Panc1 (cell line): ENCODE results near the gene CCDC74B. TPM values are rescaled to one million over a fixed set of nuclear protein-coding genes. Genes with fewer than 3 reads are reported as not detected.
A peak's percentile ranks its signal among the peaks of the same experiment; 100 is the strongest.
"Not testable (repeated sequence)": the region's sequence is repeated elsewhere in the genome, so short reads cannot be mapped to it uniquely, and the experiment has no call there.

Experiments used
- ATAC-seq: fragments of 200-7000 bp; cut with Tn5 transposase; 2 replicates; pipeline ENCODE4 v1.9.1; 2020; ENCODE audit warnings: mild to moderate bottlenecking, moderate library complexity
- BruUV-seq: library from RNA; stranded (reverse); fragments of 400-500 nt; replicated peaks from 2 replicates; lab custom pipeline; 2021; lab: Mats Ljungman, UMichigan
- CTCF ChIA-PET: fragments of 300-600 bp; sonication (Branson Sonifier 250); formaldehyde crosslinking; loops from one replicate; lab custom pipeline; 2022; ENCODE audit warnings: antibody characterized with exemption; lab: Charles Lee
- POLR2A ChIA-PET: fragments of 300-600 bp; sonication (Branson Sonifier 250); formaldehyde crosslinking; loops from one replicate; lab custom pipeline; 2022; ENCODE audit warnings: antibody characterized with exemption; lab: Charles Lee
- DNase-seq: peaks from one replicate; pipeline ENCODE4 v3.0.0-alpha.2; 2010; ENCODE audit warnings: low read depth, low spot score
- H3K27ac ChIP-seq: 2 replicates; pipeline ENCODE4 v1.5.1; 2011; ENCODE audit warnings: mild to moderate bottlenecking, low read length, inconsistent platforms
- H3K27me3 ChIP-seq: fragments of 200-500 bp; sonication (Bioruptor generic); 2 replicates; pipeline ENCODE4 v1.6.0; 2014; ENCODE audit warnings: low read length, inconsistent platforms; ENCODE audit not compliant: control insufficient read depth, insufficient read depth
- H3K36me3 ChIP-seq: fragments of 200-500 bp; sonication (Bioruptor generic); 2 replicates; pipeline ENCODE4 v1.5.1; 2014; ENCODE audit warnings: inconsistent platforms, mild to moderate bottlenecking, low read length, moderate library complexity; ENCODE audit not compliant: control insufficient read depth, insufficient read depth
- H3K4me1 ChIP-seq: 2 replicates; pipeline ENCODE4 v1.5.1; 2011; ENCODE audit warnings: inconsistent platforms, mild to moderate bottlenecking, low read length, moderate library complexity; ENCODE audit not compliant: control insufficient read depth, insufficient read depth
- H3K4me3 ChIP-seq, 2 experiments: 2 replicates each; pipeline ENCODE4 v1.5.1; 2011 to 2012; ENCODE audit warnings: low read depth in 2 of 2, low read length in 2 of 2, mild to moderate bottlenecking in 2 of 2, inconsistent platforms in 1 of 2, moderate library complexity in 1 of 2
- H3K9me3 ChIP-seq: fragments of 200-500 bp; sonication (Bioruptor generic); 2 replicates; pipeline ENCODE4 v1.5.1; 2014; ENCODE audit warnings: low read depth, mild to moderate bottlenecking, inconsistent platforms, low read length, moderate library complexity; ENCODE audit not compliant: control insufficient read depth, insufficient read depth
- POLR2AphosphoS5 ChIP-seq: IDR thresholded peaks from 2 replicates; pipeline ENCODE4 v1.6.1; 2012; ENCODE audit warnings: mild to moderate bottlenecking, low read depth, low read length, moderate library complexity
- SIN3A ChIP-seq: IDR thresholded peaks from 2 replicates; pipeline ENCODE4 v1.6.1; 2012; ENCODE audit warnings: low read depth, mild to moderate bottlenecking, low read length, moderate library complexity, borderline replicate concordance; ENCODE audit not compliant: insufficient read depth
- TCF7L2 ChIP-seq: IDR thresholded peaks from 2 replicates; pipeline ENCODE4 v1.6.1; 2011; ENCODE audit warnings: mild to moderate bottlenecking, low read depth, low read length, inconsistent platforms
- in situ Hi-C: cut with HindIII; loops from 2 replicates; pipeline ENCODE4 v1.10.0; 2016; ENCODE audit warnings: low sequenced_read_pairs, low pct_unique_long_range_greater_than_20kb
- intact Hi-C: fragments of 100-400 bp; cut with micrococcal nuclease; formaldehyde crosslinking; loops from one replicate; pipeline ENCODE4 v1.10.0; 2022; ENCODE audit not compliant: unreplicated experiment
- total RNA-seq: library from RNA; stranded (reverse); gene quantifications from one replicate; pipeline ENCODE4 v1.2.1, GENCODE V29; 2021; ENCODE audit not compliant: unreplicated experiment
- TF ChIP-seq, protein P1 (sequence below), 2 experiments: IDR thresholded peaks; 2 replicates each; pipeline ENCODE4 v1.6.1; 2011 to 2012; ENCODE audit warnings: low read depth in 2 of 2, control low read depth in 1 of 2, low read length in 1 of 2, mild to moderate bottlenecking in 1 of 2, moderate library complexity in 1 of 2; ENCODE audit not compliant: insufficient read depth in 1 of 2
- TF ChIP-seq, protein P2 (sequence below): fragments of 450-650 bp; IDR thresholded peaks from 2 replicates; pipeline ENCODE4 v1.5.1; 2017; ENCODE audit warnings: mild to moderate bottlenecking

CCDC74B gene
- total RNA-seq, 1 experiment from 2014 or later: 9.8 TPM

DNA sequence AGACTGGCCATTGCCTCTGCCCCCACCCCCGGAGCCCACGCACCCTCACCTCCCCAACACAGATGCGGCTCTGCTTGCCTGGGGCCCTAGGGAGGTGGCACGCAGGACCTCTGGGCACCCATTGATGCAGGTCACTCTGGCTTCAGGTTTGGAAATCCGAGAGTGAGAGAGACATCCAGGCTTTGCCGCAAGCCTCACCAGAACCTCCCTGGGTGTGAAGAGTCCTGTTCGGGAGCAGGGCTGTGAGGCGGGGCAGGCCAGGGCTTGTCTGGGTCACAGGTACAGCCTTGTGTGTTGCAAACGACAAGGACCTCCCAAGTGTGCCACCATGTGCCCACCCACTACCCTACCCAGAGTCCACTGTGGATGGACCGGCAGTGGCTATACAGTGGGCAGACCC, 8.4 kb downstream of the CCDC74B start:
- in situ Hi-C loops, H3K27ac ChIP-seq, POLR2A ChIA-PET: not testable (repeated sequence)

DNA sequence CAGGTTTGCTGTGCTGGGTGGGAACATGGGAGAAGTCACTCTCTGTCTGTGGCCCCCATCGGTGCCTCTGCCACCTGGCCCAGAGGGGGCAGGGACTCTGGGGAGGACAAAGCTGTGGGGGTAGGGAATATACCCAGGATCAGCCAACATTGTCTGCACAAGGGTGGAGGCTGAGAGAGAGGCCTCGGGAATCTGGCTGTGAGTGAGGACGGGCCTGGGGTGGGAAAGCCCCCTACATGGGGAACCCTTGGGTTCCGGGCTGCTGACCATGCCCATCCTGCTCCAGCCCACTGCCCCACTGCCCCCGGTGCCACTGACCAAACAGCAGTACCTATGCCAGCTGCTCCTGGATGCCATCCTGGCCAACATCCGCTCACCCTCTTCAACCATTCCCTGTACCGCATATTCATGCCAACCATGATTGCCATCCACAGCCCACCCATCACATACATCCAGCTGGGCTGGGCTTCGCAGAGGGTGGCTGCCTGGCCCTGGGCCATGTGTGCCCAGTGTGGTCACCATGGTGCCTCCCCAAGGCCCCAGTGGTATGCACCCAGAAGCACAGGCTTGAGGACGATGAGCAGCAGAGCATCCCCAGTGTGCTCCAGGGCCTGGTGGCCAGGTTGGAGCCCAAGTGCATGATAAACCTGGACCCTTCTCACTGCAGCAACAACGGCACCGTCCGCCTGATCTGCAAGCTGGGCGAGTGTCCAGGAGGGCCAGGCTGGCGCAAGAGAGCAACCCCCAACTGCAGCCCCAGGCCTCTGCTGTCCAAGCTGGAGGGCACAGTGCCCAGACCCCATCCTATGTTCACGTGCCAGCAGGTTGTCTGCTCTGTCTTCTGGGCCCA, 9.0 kb downstream of the CCDC74B start:
- H3K9me3 ChIP-seq: no peaks in the 10 kb centered on the region
- H3K27ac ChIP-seq: no peak overlapping the region
- intact Hi-C loops: no loop called here
- no TSS peak for BruUV-seq
- no peaks in the 10 kb centered on the region for H3K36me3 ChIP-seq
- H3K4me3 ChIP-seq: no peak overlapping the region
- in situ Hi-C loops: no loop called here
- DNase-seq (no peak), ATAC-seq (no peak)
- CTCF ChIA-PET: no interaction called here
- no peaks in the 10 kb centered on the region for H3K4me1 ChIP-seq
- TF ChIP-seq, protein P1, sequence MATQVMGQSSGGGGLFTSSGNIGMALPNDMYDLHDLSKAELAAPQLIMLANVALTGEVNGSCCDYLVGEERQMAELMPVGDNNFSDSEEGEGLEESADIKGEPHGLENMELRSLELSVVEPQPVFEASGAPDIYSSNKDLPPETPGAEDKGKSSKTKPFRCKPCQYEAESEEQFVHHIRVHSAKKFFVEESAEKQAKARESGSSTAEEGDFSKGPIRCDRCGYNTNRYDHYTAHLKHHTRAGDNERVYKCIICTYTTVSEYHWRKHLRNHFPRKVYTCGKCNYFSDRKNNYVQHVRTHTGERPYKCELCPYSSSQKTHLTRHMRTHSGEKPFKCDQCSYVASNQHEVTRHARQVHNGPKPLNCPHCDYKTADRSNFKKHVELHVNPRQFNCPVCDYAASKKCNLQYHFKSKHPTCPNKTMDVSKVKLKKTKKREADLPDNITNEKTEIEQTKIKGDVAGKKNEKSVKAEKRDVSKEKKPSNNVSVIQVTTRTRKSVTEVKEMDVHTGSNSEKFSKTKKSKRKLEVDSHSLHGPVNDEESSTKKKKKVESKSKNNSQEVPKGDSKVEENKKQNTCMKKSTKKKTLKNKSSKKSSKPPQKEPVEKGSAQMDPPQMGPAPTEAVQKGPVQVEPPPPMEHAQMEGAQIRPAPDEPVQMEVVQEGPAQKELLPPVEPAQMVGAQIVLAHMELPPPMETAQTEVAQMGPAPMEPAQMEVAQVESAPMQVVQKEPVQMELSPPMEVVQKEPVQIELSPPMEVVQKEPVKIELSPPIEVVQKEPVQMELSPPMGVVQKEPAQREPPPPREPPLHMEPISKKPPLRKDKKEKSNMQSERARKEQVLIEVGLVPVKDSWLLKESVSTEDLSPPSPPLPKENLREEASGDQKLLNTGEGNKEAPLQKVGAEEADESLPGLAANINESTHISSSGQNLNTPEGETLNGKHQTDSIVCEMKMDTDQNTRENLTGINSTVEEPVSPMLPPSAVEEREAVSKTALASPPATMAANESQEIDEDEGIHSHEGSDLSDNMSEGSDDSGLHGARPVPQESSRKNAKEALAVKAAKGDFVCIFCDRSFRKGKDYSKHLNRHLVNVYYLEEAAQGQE (IDR thresholded peaks at IDR 0.05; ENCODE audit: insufficient read depth in 1 of 2, low read depth in 2 of 2, low read length in 1 of 2): no peak
- TF ChIP-seq TCF7L2 (no peak), POLR2AphosphoS5 (no peak), SIN3A (no peak)
- TF ChIP-seq, protein P2, sequence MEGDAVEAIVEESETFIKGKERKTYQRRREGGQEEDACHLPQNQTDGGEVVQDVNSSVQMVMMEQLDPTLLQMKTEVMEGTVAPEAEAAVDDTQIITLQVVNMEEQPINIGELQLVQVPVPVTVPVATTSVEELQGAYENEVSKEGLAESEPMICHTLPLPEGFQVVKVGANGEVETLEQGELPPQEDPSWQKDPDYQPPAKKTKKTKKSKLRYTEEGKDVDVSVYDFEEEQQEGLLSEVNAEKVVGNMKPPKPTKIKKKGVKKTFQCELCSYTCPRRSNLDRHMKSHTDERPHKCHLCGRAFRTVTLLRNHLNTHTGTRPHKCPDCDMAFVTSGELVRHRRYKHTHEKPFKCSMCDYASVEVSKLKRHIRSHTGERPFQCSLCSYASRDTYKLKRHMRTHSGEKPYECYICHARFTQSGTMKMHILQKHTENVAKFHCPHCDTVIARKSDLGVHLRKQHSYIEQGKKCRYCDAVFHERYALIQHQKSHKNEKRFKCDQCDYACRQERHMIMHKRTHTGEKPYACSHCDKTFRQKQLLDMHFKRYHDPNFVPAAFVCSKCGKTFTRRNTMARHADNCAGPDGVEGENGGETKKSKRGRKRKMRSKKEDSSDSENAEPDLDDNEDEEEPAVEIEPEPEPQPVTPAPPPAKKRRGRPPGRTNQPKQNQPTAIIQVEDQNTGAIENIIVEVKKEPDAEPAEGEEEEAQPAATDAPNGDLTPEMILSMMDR: no peak
- POLR2A ChIA-PET: no interaction called here
- H3K27me3 ChIP-seq: no peaks in the 10 kb centered on the region

More for the DNA sequence above, 8.4 kb downstream of the CCDC74B start:
- CTCF ChIA-PET, BruUV-seq, H3K4me1 ChIP-seq, DNase-seq, H3K4me3 ChIP-seq, H3K9me3 ChIP-seq, H3K27me3 ChIP-seq, intact Hi-C loops, ATAC-seq, H3K36me3 ChIP-seq: not testable (repeated sequence)

DNA sequence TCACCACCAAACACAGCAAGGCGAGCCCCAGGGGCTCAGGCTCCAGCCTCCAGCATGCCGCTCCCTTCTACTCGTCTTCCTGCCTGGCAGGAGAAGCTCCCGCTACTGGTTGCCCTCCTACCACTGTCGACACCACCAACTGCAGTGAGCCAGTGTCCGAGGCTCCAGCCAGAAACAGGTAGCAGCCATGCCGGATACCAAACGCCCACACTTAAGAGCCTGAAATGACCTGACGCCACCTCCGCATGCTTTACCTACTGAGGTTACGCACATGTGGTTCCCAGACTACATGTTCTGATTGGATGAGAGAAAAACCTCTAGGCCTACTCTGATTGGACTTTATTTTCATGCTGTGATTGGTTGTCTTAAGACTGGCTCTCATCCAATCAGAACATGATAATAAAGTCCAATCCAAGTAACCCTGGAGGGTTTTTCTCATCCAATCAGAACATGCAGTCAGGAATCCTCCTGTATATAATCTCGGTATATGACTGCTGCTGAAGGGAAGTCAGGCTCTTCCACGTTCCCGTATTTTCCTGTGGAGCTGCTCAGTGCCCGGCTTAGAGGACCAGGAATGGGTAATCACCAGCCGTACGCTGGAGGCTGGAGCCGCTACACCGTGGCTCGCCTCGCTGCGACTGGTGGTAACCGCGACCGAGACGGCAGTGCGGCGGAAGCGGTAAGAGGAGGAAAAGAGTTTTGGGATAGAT, 15.6 kb downstream of the CCDC74B start, which contains the start of gene POTEF:
TSS of gene POTEF (minus strand) at position 103 of the 710 bp plus-strand sequence. CDS start 8,707 bp downstream, outside the sequence.
- H3K36me3 ChIP-seq, intact Hi-C loops, CTCF ChIA-PET, H3K4me1 ChIP-seq, H3K27me3 ChIP-seq, in situ Hi-C loops, H3K9me3 ChIP-seq, POLR2A ChIA-PET, DNase-seq, BruUV-seq, H3K27ac ChIP-seq: not testable (repeated sequence)
- peak within 1 kb of the TSS; percentile 45 to 56 for H3K4me3 ChIP-seq
- peak; percentile 88 for ATAC-seq

DNA sequence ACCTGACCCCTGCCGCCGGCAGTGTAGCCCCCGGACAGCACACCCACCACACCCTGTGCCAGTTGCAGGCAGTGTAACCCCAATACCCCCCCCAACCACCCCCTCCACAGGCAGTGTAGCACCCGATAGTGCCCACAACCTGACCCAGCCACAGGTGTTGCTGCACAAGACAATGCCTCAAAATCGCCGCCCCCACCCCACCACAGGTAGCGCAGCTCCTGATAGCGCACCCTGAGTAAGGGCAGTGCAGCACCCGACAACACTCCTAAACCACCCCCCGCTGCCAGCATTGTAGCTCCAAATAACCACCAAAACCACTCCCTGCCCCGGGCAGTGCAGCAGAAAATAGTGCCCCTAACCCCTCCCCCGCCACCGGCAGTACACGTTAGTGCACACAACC, 16.4 kb downstream of the CCDC74B start:
- H3K4me1 ChIP-seq, H3K9me3 ChIP-seq, BruUV-seq, DNase-seq, in situ Hi-C loops, intact Hi-C loops, H3K27ac ChIP-seq, CTCF ChIA-PET, POLR2A ChIA-PET, H3K36me3 ChIP-seq, H3K27me3 ChIP-seq: not testable (repeated sequence)
- H3K4me3 ChIP-seq: peak overlapping the region; percentile 45 to 56
- peak; percentile 7; the same call in 1 of the 2 replicates for ATAC-seq

DNA sequence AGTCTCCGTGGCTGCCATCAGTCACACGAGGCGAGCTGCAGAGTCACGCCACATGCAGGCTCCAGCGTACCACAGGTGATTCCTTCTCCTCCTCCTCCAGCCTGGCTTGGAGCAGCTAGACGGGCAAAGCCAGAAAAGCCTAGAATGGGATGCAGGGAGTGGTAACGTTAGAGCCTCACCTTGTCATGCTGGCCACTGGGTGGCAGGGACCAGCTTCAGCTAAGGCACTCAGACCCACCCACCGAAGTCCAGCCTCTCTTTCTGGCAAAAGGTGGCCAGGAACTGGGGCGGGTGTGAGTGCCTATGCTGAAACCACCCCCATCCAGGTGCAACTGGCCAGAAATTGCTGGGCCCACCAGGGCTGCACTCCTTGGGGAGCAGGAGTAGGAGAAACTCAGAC, 17.2 kb downstream of the CCDC74B start:
- H3K4me1 ChIP-seq, BruUV-seq, H3K9me3 ChIP-seq, H3K36me3 ChIP-seq, in situ Hi-C loops, CTCF ChIA-PET, POLR2A ChIA-PET, H3K27ac ChIP-seq, H3K27me3 ChIP-seq, DNase-seq, intact Hi-C loops: not testable (repeated sequence)
- peak overlapping the region; percentile 45 to 56 for H3K4me3 ChIP-seq
- ATAC-seq: peak; percentile 52
